ENCODE data around the gene AKR1B15. TPM values are rescaled to one million over a fixed set of nuclear protein-coding genes. Genes with fewer than 3 reads are reported as not detected.

The AKR1B15 gene
- total RNA-seq, 1 experiment from 2014 or later = not detected

- no peak for DNase-seq (ENCODE audit: low read depth, low spot score)
- Histone ChIP-seq H3K9me2 (ENCODE audit: insufficient read depth) (no peaks in the 10 kb centered on the region), H4K20me1 (ENCODE audit: insufficient read depth) (no peaks in the 10 kb centered on the region), H3K4me3 (replicated peaks in 1 of 2; ENCODE audit: low read depth in 1 of 2, low read length in 2 of 2) (no peak overlapping the region), H3K4me1 (ENCODE audit: control insufficient read depth in 1 of 2, insufficient read depth in 2 of 2, low read length in 2 of 2) (peaks cover 4 to 8% of the 10 kb centered on the region in 2 experiments; a peak in 3 of 4 replicates), H3K4me2 (ENCODE audit: low read length) (no peak overlapping the region), H3K27me3 (ENCODE audit: insufficient read depth, low read length) (peaks cover 26% of the 10 kb centered on the region; the same call in 1 of the 2 replicates), H3K27ac (ENCODE audit: low read depth, low read length) (no peak overlapping the region), H3K9ac (ENCODE audit: low read length) (no peak overlapping the region), H3K36me3 (ENCODE audit: control insufficient read depth in 1 of 2, insufficient read depth in 2 of 2, low read length in 2 of 2) (no peaks in the 10 kb centered on the region), H3K79me2 (ENCODE audit: insufficient read depth, low read length) (no peaks in the 10 kb centered on the region), H2AFZ (ENCODE audit: low read depth, low read length, poor library complexity, severe bottlenecking) (no peak overlapping the region), H3K9me3 (ENCODE audit: control insufficient read depth in 1 of 2, insufficient read depth in 1 of 2, low read depth in 1 of 2, low read length in 2 of 2) (no peaks in the 10 kb centered on the region)
- TF ChIP-seq ZNF274 (IDR thresholded peaks at IDR 0.05; ENCODE audit: low read depth, low read length) = no peak
- TF ChIP-seq, protein P1, sequence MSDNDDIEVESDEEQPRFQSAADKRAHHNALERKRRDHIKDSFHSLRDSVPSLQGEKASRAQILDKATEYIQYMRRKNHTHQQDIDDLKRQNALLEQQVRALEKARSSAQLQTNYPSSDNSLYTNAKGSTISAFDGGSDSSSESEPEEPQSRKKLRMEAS (IDR thresholded peaks at IDR 0.05) = no peak
- no peak for TF ChIP-seq FOSL1 (IDR thresholded peaks at IDR 0.05; ENCODE audit: low read depth)
- TF ChIP-seq ELF1 (IDR thresholded peaks at IDR 0.05; ENCODE audit: borderline replicate concordance, low read depth) = no peak
- TF ChIP-seq CBX3 (IDR thresholded peaks at IDR 0.05; ENCODE audit: low read depth) = no peak
- TF ChIP-seq TCF7L2 (IDR thresholded peaks at IDR 0.05; ENCODE audit: borderline replicate concordance, extremely low read depth, insufficient read depth, insufficient read length) = no peak
- ChIA-PET RAD21 (ENCODE audit: low non-redundant PET in 1 of 2, low total read pairs in 2 of 2, uncharacterized antibody in 2 of 2, unreplicated experiment in 2 of 2) (no interaction called here), POLR2A (no interaction called here), CTCF (no interaction called here)
- ATAC-seq = no peak
- no TSS peak for BruUV-seq (replicated peaks)
- intact Hi-C loops (cut with micrococcal nuclease) = no loop called here
These were observed 6.6 kb upstream of the AKR1B15 start for GRCh38 chr7:134542195-134542771.

GRCh38 chr7:134545380-134545779, 3.5 kb upstream of the AKR1B15 start:
- ATAC-seq = no peak
- POLR2A ChIA-PET = no interaction called here

More at GRCh38 chr7:134545380-134545779, 3.5 kb upstream of the AKR1B15 start:
- no peak overlapping the region for H3K4me3 ChIP-seq (replicated peaks in 1 of 2; ENCODE audit: low read depth in 1 of 2, low read length in 2 of 2)
- TF ChIP-seq CTCF (IDR thresholded peaks at IDR 0.05 in 2 of 3, conservative IDR thresholded peaks at IDR 0.05 in 1 of 3; ENCODE audit: borderline replicate concordance in 1 of 3, insufficient read depth in 1 of 3, low read depth in 2 of 3, low read length in 2 of 3) (no peak), CEBPB (IDR thresholded peaks at IDR 0.05; ENCODE audit: low read depth) (0 out of 2 replicates have a peak, but pooled peaks have one; percentile 4)
- no TSS peak for BruUV-seq (replicated peaks)
- DNase-seq (ENCODE audit: low read depth, low spot score) = no peak
- no peaks in the 10 kb centered on the region for H3K9me3 ChIP-seq (ENCODE audit: control insufficient read depth in 1 of 2, insufficient read depth in 1 of 2, low read depth in 1 of 2, low read length in 2 of 2)
- H3K27me3 ChIP-seq (ENCODE audit: insufficient read depth, low read length) = peaks cover 17% of the 10 kb centered on the region; the same call in 1 of the 2 replicates
- H3K9ac ChIP-seq (ENCODE audit: low read length) = no peak overlapping the region
- no peaks in the 10 kb centered on the region for H3K9me2 ChIP-seq (ENCODE audit: insufficient read depth)
- H3K4me2 ChIP-seq (ENCODE audit: low read length) = no peak overlapping the region
- intact Hi-C loops (cut with micrococcal nuclease) = no loop called here
- no peak overlapping the region for H2AFZ ChIP-seq (ENCODE audit: low read depth, low read length, poor library complexity, severe bottlenecking)
- no peak overlapping the region for H3K27ac ChIP-seq (ENCODE audit: low read depth, low read length)
- no peaks in the 10 kb centered on the region for H3K79me2 ChIP-seq (ENCODE audit: insufficient read depth, low read length)
- CTCF ChIA-PET = interaction anchor here (1.0 kb wide), 1 partner anchor 31 kb away, joined by 3 read pairs; no protein-coding TSS in a partner anchor
- no peaks in the 10 kb centered on the region for H3K36me3 ChIP-seq (ENCODE audit: control insufficient read depth in 1 of 2, insufficient read depth in 2 of 2, low read length in 2 of 2)
- no peaks in the 10 kb centered on the region for H4K20me1 ChIP-seq (ENCODE audit: insufficient read depth)
- RAD21 ChIA-PET (ENCODE audit: low non-redundant PET in 1 of 2, low total read pairs in 2 of 2, uncharacterized antibody in 2 of 2, unreplicated experiment in 2 of 2) = no interaction called here
- H3K4me1 ChIP-seq (ENCODE audit: control insufficient read depth in 1 of 2, insufficient read depth in 2 of 2, low read length in 2 of 2) = peaks cover 8 to 15% of the 10 kb centered on the region in 2 experiments; a peak in 3 of 4 replicates
